GM19099 (cell line): ENCODE results near the gene ZDHHC17.

Source experiments
- POLR2A ChIP-seq: IDR thresholded peaks from 3 replicates; pipeline ENCODE4 v1.6.1; 2011; ENCODE audit warnings: low read depth; ENCODE audit not compliant: insufficient read length; ENCODE audit errors: extremely low read depth

ZDHHC17 gene

GRCh38 chr12:76763746-76764675 lies at the start of gene ZDHHC17:
TSS of gene ZDHHC17 (plus strand) at chr12:76764115. CDS start at chr12:76764237, 122 bp downstream.
- TF ChIP-seq POLR2A: peak; percentile 90

- TF ChIP-seq POLR2A: no peak
Observed at GRCh38 chr12:76714415-76714814, 49.5 kb upstream of the ZDHHC17 start.

- TF ChIP-seq POLR2A: no peak
Observed at GRCh38 chr12:76714861-76715260, 49.1 kb upstream of the ZDHHC17 start.

GRCh38 chr12:76715332-76715731 lies 48.6 kb upstream of the ZDHHC17 start:
- TF ChIP-seq POLR2A: no peak

GRCh38 chr12:76717314-76717713 lies 46.6 kb upstream of the ZDHHC17 start:
- TF ChIP-seq POLR2A: no peak

GRCh38 chr12:76719171-76720041 lies 44.5 kb upstream of the ZDHHC17 start:
- no peak for TF ChIP-seq POLR2A

- no peak for TF ChIP-seq POLR2A
Observed at GRCh38 chr12:76720068-76720467, 43.8 kb upstream of the ZDHHC17 start.

- no peak for TF ChIP-seq POLR2A
Observed at GRCh38 chr12:76726626-76727025, 37.3 kb upstream of the ZDHHC17 start.

- no peak for TF ChIP-seq POLR2A
Observed at GRCh38 chr12:76738824-76739579, 24.9 kb upstream of the ZDHHC17 start.

GRCh38 chr12:76739896-76740295 lies 24.0 kb upstream of the ZDHHC17 start:
- TF ChIP-seq POLR2A: no peak

GRCh38 chr12:76740501-76740900 lies 23.4 kb upstream of the ZDHHC17 start:
- no peak for TF ChIP-seq POLR2A

GRCh38 chr12:76745343-76745742 lies 18.6 kb upstream of the ZDHHC17 start:
- no peak for TF ChIP-seq POLR2A

- TF ChIP-seq POLR2A: no peak
Observed at GRCh38 chr12:76746516-76746915, 17.4 kb upstream of the ZDHHC17 start.

GRCh38 chr12:76747245-76747644 lies 16.7 kb upstream of the ZDHHC17 start:
- no peak for TF ChIP-seq POLR2A
